B cell (primary cell): ENCODE results near the gene RNF2. TPM values are rescaled to one million over a fixed set of nuclear protein-coding genes. Genes with fewer than 3 reads are reported as not detected.

Experiments used
- ATAC-seq: fragments of 200-7000 bp; cut with Tn5 transposase; one replicate; pipeline ENCODE4 v1.10.0; 2021; ENCODE audit warnings: low read depth, mild to moderate bottlenecking, moderate number of reproducible peaks, moderate library complexity
- CTCF ChIA-PET: fragments of 350-600 bp; sonication (Branson Sonifier 250); formaldehyde crosslinking; loops from one replicate; lab custom pipeline; 2021; ENCODE audit warnings: antibody characterized with exemption, inconsistent platforms; lab: Charles Lee
- POLR2A ChIA-PET: fragments of 350-600 bp; sonication (Branson Sonifier 250); formaldehyde crosslinking; loops from one replicate; lab custom pipeline; 2021; ENCODE audit warnings: antibody characterized with exemption; lab: Charles Lee
- DNase-seq: peaks from one replicate; pipeline ENCODE4 v3.0.0; 2013
- H2AFZ ChIP-seq: 2 replicates; pipeline ENCODE4 v1.6.1; 2012; ENCODE audit warnings: mild to moderate bottlenecking, low read depth, low read length; ENCODE audit not compliant: insufficient read depth, poor library complexity, severe bottlenecking
- H3K27ac ChIP-seq, 2 donors: 1 replicate in 1 of 2; 2 replicates in 1 of 2; pipeline ENCODE4 v1.5.1; 2012 to 2013; ENCODE audit warnings: low read length in 2 of 2, mild to moderate bottlenecking in 2 of 2, moderate library complexity in 1 of 2
- H3K27me3 ChIP-seq, 4 experiments: fragments of 200-600 bp in 1 of 4; sonication (generic) in 1 of 4; replicated peaks in 1 of 4; 1 replicate in 2 of 4; 2 replicates in 2 of 4; pipeline versions ENCODE4 v1.6.1 to v1.7.0; 2013 to 2016; ENCODE audit warnings: low read length in 3 of 4, mild to moderate bottlenecking in 2 of 4, mixed read lengths in 1 of 4, moderate library complexity in 1 of 4; ENCODE audit not compliant: insufficient read depth in 4 of 4, control insufficient read depth in 3 of 4; ENCODE audit errors: control extremely low read depth in 1 of 4
- H3K36me3 ChIP-seq, 2 experiments: replicated peaks in 1 of 2; 1 replicate in 1 of 2; 2 replicates in 1 of 2; pipeline versions ENCODE4 v1.6.1 to v1.7.1; 2013; ENCODE audit warnings: low read length in 1 of 2; ENCODE audit not compliant: insufficient read depth in 2 of 2, control insufficient read depth in 1 of 2; ENCODE audit errors: control extremely low read depth in 1 of 2, extremely low read depth in 1 of 2
- H3K4me1 ChIP-seq, 2 donors: fragments of 200-600 bp in 1 of 2; sonication (generic) in 1 of 2; 1 replicate in 1 of 2; 2 replicates in 1 of 2; pipeline versions ENCODE4 v1.5.1 to v1.6.1; 2013 to 2017; ENCODE audit warnings: low read length in 2 of 2; ENCODE audit not compliant: control insufficient read depth in 2 of 2, insufficient read depth in 2 of 2
- H3K4me2 ChIP-seq: replicated peaks from 2 replicates; pipeline ENCODE3; 2012; ENCODE audit warnings: mild to moderate bottlenecking, low read depth, low read length; ENCODE audit not compliant: poor library complexity, severe bottlenecking
- H3K4me3 ChIP-seq, 5 experiments: fragments of 200-600 bp in 1 of 5; sonication (generic) in 1 of 5; 1 replicate in 3 of 5; 2 replicates in 2 of 5; pipeline versions ENCODE4 v1.5.1 to v1.7.0; 2011 to 2016; ENCODE audit warnings: low read length in 4 of 5, mild to moderate bottlenecking in 4 of 5, low read depth in 2 of 5, control low read depth in 1 of 5, moderate library complexity in 1 of 5; ENCODE audit not compliant: insufficient read depth in 1 of 5; ENCODE audit errors: control extremely low read depth in 1 of 5, extremely low read depth in 1 of 5
- H3K79me2 ChIP-seq: fragments of 200-600 bp; sonication (generic); one replicate; pipeline ENCODE4 v1.6.0; 2016; ENCODE audit warnings: low read length; ENCODE audit not compliant: control insufficient read depth, insufficient read depth
- H3K9ac ChIP-seq: fragments of 200-600 bp; sonication (generic); 2 replicates; pipeline ENCODE4 v1.6.1; 2017; ENCODE audit warnings: mild to moderate bottlenecking, low read length, moderate library complexity
- H3K9me3 ChIP-seq, 3 donors: one replicate each; pipeline versions ENCODE4 v1.6.1 to v1.7.1; 2013; ENCODE audit warnings: low read length in 2 of 3; ENCODE audit not compliant: control insufficient read depth in 2 of 3, insufficient read depth in 1 of 3; ENCODE audit errors: control extremely low read depth in 1 of 3
- H4K20me1 ChIP-seq: 2 replicates; pipeline ENCODE4 v1.6.0; 2012; ENCODE audit warnings: mild to moderate bottlenecking, low read length; ENCODE audit not compliant: insufficient read depth, control insufficient read depth, poor library complexity, severe bottlenecking
- H3K27ac Mint-ChIP-seq: one replicate; pipeline ENCODE4 v1.8.0; 2021; ENCODE audit warnings: mixed read lengths
- H3K27me3 Mint-ChIP-seq: one replicate; pipeline ENCODE4 v1.8.0; 2021; ENCODE audit warnings: mixed read lengths
- H3K4me1 Mint-ChIP-seq: one replicate; pipeline ENCODE4 v1.8.0; 2021; ENCODE audit warnings: mixed read lengths
- H3K4me3 Mint-ChIP-seq: one replicate; pipeline ENCODE4 v1.8.0; 2021; ENCODE audit warnings: mixed read lengths
- H3K9me3 Mint-ChIP-seq: one replicate; pipeline ENCODE4 v1.8.0; 2022; ENCODE audit warnings: mixed read lengths; ENCODE audit not compliant: insufficient read depth
- CTCF ChIP-seq: fragments of 200-600 bp; IDR thresholded peaks from one replicate; pipeline ENCODE4 v1.8.0; 2022; ENCODE audit warnings: antibody characterized with exemption, mild to moderate bottlenecking
- EZH2 ChIP-seq: IDR thresholded peaks from 2 replicates; pipeline ENCODE4 v1.6.1; 2012; ENCODE audit warnings: borderline replicate concordance, low read depth, mild to moderate bottlenecking, moderate library complexity, low read length; ENCODE audit not compliant: insufficient read depth, poor library complexity, severe bottlenecking
- WGBS: methylation state at CpG from one replicate; pipeline ENCODE4 v1.1.5; 2013; ENCODE audit warnings: missing lambda C conversion rate; ENCODE audit not compliant: insufficient coverage; 5-methylcytosine and 5-hydroxymethylcytosine counted together
- intact Hi-C: fragments of 100-400 bp; cut with micrococcal nuclease; formaldehyde crosslinking; loops from one replicate; pipeline ENCODE4 v1.10.0; 2022
- polyA plus RNA-seq: library from polyadenylated mRNA; depleted of rRNA; stranded (reverse); fragments of >200 nt; gene quantifications from 2 replicates; pipeline ENCODE4 v1.2.3, GENCODE V29; 2012
- total RNA-seq, 2 donors: library from RNA; stranded (reverse); fragments of 120-200 nt in 1 of 2; gene quantifications; 1 replicate in 1 of 2; 2 replicates in 1 of 2; pipeline versions ENCODE4 v1.2.3 to v1.2.4, GENCODE V29; 2013 to 2022

The RNF2 gene
- total and polyA plus RNA-seq, 2 donors (not counting 1 experiment from before 2014, with no cell fraction given) = 13.9 to 29.5 TPM

- POLR2A ChIA-PET = no interaction called here
- no peaks in the 10 kb centered on the region for H3K27me3 ChIP-seq
- no peak overlapping the region for H2AFZ ChIP-seq
- TF ChIP-seq CTCF (no peak), EZH2 (no peak)
- peaks cover 73% of the 10 kb centered on the region for H4K20me1 ChIP-seq
- H3K4me3 ChIP-seq = no peak overlapping the region
- H3K4me2 ChIP-seq = no peak overlapping the region
- H3K4me1 ChIP-seq = peaks cover 9 to 15% of the 10 kb centered on the region in 2 donors
- CTCF ChIA-PET = no interaction called here
- H3K36me3 ChIP-seq = no peaks in the 10 kb centered on the region
- peaks cover 97% of the 10 kb centered on the region for H3K79me2 ChIP-seq
- H3K9me3 ChIP-seq = peaks cover 0 to 7% (median 0%) of the 10 kb centered on the region in 3 donors
- Mint-ChIP-seq H3K27ac (no peak overlapping the region), H3K9me3 (no peaks in the 10 kb centered on the region), H3K27me3 (no peaks in the 10 kb centered on the region), H3K4me3 (no peak overlapping the region), H3K4me1 (peaks cover 35% of the 10 kb centered on the region)
- intact Hi-C loops = no loop called here
- WGBS = 97% methylated on average over 24 of the region's 31 CpGs
- H3K27ac ChIP-seq = no peak overlapping the region
- DNase-seq (no peak), ATAC-seq (no peak)
- no peak overlapping the region for H3K9ac ChIP-seq
These were observed 9.2 kb downstream of the RNF2 start for GRCh38 chr1:185054365-185055060.

GRCh38 chr1:185058110-185058509 lies 12.8 kb downstream of the RNF2 start:
- Mint-ChIP-seq H3K4me1 (peaks cover 54% of the 10 kb centered on the region), H3K27me3 (no peaks in the 10 kb centered on the region), H3K27ac (no peak overlapping the region), H3K4me3 (peak overlapping the region; percentile 58), H3K9me3 (no peaks in the 10 kb centered on the region)
- Histone ChIP-seq H3K27ac (no peak overlapping the region), H3K9me3 (peaks cover 0 to 7% (median 0%) of the 10 kb centered on the region in 3 donors), H4K20me1 (peaks cover 78% of the 10 kb centered on the region), H3K4me1 (peaks cover 13 to 28% of the 10 kb centered on the region in 2 donors), H2AFZ (no peak overlapping the region), H3K79me2 (peaks cover 98% of the 10 kb centered on the region), H3K36me3 (no peaks in the 10 kb centered on the region), H3K4me3 (no peak overlapping the region), H3K9ac (no peak overlapping the region), H3K4me2 (peak overlapping the region; percentile 7), H3K27me3 (no peaks in the 10 kb centered on the region)
- WGBS = no CpG with 5 or more reads among the region's 2 CpGs
- ATAC-seq = no peak
- DNase-seq = no peak
- TF ChIP-seq CTCF (no peak), EZH2 (no peak)
- ChIA-PET POLR2A (no interaction called here), CTCF (interaction anchor here (1.0 kb wide), 1 partner anchor 76 kb away, joined by 4 read pairs; no protein-coding TSS in a partner anchor)
- intact Hi-C loops = no loop called here
